ENCODE measurements around the gene SCAMP3.
"Not testable (repeated sequence)": the region's sequence is repeated elsewhere in the genome, so short reads cannot be mapped to it uniquely, and the experiment has no call there.

The SCAMP3 gene

DNA sequence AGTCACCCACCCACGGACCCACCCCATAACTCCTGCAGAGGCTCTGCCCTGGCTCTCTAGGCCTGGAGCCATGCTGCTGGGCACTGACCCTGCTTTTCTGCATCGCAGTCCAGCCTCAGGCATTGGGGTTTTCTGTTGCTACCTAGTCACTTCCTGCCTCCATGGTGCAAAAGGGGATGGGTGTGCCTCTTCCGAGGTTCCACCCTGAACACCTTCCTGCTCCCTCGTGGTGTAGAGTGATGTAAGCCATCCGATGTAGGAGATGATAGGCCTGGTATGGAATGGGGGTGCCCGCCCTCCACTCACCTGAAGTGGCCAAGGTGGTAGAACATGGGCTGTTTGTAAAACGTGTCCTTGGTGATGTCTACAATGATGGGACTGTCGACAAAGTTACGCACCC lies 26.8 kb downstream of the SCAMP3 start:
- not testable (repeated sequence) for H3K9ac ChIP-seq (ENCODE audit: low read depth, low read length); H3K9me3 ChIP-seq (replicated peaks; ENCODE audit: low read length); H3K27me3 ChIP-seq (ENCODE audit: control insufficient read depth, insufficient read depth, low read length); H3K4me1 ChIP-seq (ENCODE audit: control insufficient read depth, insufficient read depth, low read length); H3K4me3 ChIP-seq (ENCODE audit: low read length); H3K4me2 ChIP-seq (ENCODE audit: low read length)
- peaks cover 19% of the 10 kb centered on the region for H3K36me3 ChIP-seq (ENCODE audit: insufficient read depth, low read length)

DNA sequence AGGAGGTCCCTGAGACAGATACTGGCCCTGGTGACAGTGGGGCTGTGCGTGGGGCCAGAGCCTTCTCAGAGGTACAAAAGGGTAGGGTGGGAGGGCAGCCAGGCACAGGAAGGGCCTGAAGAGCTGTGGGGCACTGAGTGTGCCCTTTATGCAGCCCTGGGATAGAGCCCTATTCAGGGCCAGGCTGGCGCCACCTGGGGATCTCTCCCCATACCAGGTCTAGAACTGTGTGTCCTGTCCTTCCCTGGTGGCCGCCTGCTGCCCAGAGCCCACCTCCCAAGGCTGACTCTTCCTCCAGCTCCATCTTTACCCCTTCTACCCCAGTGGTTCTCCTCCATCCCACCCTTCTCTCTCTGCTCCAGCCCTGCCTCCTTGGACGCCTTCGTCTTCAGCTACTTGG lies 28.7 kb downstream of the SCAMP3 start:
- H3K27me3 ChIP-seq (ENCODE audit: control insufficient read depth, insufficient read depth, low read length); H3K4me3 ChIP-seq (ENCODE audit: low read length); H3K9ac ChIP-seq (ENCODE audit: low read depth, low read length); H3K4me1 ChIP-seq (ENCODE audit: control insufficient read depth, insufficient read depth, low read length); H3K9me3 ChIP-seq (replicated peaks; ENCODE audit: low read length); H3K4me2 ChIP-seq (ENCODE audit: low read length): not testable (repeated sequence)
- H3K36me3 ChIP-seq (ENCODE audit: insufficient read depth, low read length) = peaks cover 16% of the 10 kb centered on the region

- peaks cover 14% of the 10 kb centered on the region for H3K4me1 ChIP-seq (ENCODE audit: control insufficient read depth, insufficient read depth, low read length)
- not testable (repeated sequence) for H3K9ac ChIP-seq (ENCODE audit: low read depth, low read length); H3K27me3 ChIP-seq (ENCODE audit: control insufficient read depth, insufficient read depth, low read length); H3K9me3 ChIP-seq (replicated peaks; ENCODE audit: low read length); H3K4me2 ChIP-seq (ENCODE audit: low read length); H3K4me3 ChIP-seq (ENCODE audit: low read length)
- H3K36me3 ChIP-seq (ENCODE audit: insufficient read depth, low read length) = peaks cover 11% of the 10 kb centered on the region
These were observed 29.9 kb downstream of the SCAMP3 start for GRCh38 chr1:155232001-155232978.

DNA sequence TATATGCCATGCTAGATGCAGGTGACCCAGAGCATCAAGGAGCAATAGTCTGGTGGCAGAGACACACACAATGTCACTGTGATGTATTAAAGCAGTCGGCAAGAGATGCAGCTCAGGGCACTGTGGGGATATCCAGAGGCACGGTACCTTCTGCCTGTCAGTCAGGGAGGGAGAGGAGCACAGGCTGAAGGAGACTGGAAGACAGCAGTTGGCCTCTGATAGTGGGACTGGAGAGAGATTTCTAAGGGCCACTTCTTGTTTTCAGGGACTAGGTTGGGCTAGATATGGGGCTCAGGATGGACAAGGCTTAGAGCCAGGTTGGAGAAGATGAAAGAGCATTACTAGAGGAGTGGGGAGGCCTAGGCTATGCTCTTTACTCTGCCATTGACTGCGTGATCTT lies 30.9 kb downstream of the SCAMP3 start:
- not testable (repeated sequence) for H3K27me3 ChIP-seq (ENCODE audit: control insufficient read depth, insufficient read depth, low read length); H3K4me2 ChIP-seq (ENCODE audit: low read length); H3K9me3 ChIP-seq (replicated peaks; ENCODE audit: low read length); H3K9ac ChIP-seq (ENCODE audit: low read depth, low read length); H3K4me3 ChIP-seq (ENCODE audit: low read length); H3K36me3 ChIP-seq (ENCODE audit: insufficient read depth, low read length); H3K4me1 ChIP-seq (ENCODE audit: control insufficient read depth, insufficient read depth, low read length)

DNA sequence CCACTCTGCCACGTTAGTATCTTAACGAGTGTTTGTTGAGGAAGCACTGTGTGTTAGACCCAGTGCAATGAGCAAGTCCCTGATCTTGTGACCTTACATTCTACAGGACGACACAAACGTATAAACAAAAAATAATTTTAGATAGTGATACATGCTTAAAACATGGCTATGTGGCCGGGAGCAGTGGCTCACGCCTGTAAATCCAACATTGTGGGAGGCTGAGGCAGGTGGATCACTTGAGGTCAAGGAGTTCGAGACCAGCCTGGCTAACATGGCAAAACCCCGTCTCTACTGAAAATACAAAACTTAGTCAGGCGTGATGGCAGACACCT lies 34.1 kb downstream of the SCAMP3 start:
- Histone ChIP-seq H3K4me3 (ENCODE audit: low read length) (peak overlapping the region; percentile 59), H3K36me3 (ENCODE audit: insufficient read depth, low read length) (no peaks in the 10 kb centered on the region), H3K27me3 (ENCODE audit: control insufficient read depth, insufficient read depth, low read length) (no peaks in the 10 kb centered on the region), H3K4me2 (ENCODE audit: low read length) (peak overlapping the region; percentile 91), H3K4me1 (ENCODE audit: control insufficient read depth, insufficient read depth, low read length) (peaks cover 31% of the 10 kb centered on the region), H3K9ac (ENCODE audit: low read depth, low read length) (peak overlapping the region; percentile 70), H3K9me3 (replicated peaks; ENCODE audit: low read length) (no peaks in the 10 kb centered on the region)

DNA sequence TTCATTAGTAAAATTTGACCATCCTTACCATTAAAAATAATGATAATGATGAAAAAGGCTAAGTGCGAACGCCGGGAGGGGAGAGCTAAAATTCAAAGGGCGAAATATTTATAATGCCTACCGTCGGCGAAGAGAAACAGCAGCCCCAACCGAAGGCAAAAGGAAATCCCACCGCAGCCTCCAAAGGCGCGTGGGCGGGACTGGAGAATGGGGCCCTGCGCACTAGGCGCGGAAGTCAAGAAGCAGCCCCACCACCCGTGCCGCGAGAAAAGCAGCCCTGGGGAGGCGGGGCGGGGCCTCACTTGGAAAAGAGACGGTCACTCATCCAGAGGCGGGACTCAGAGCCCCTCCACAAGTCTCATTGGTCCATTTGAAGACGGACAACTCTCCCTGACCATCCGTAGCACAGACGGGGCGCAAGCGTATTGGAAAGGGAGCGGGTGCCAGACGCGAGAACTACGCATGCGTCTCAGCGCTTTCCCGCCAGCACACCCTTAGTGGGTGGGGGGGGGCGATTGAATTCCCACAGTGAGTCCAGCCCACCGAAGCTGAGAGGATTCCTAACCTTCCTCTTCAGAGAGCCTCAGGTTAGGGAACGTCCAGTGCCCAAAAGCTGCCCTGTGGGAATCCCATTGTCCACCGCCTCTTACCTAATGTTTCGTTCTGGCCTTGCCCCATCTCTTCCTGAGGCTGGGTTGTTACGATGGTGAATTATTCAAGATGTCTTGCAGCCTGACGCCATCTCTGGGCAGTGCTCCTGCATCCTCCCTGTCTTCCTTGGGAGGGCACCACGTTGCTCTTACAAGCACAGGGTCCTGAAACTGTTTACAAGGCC lies 34.7 kb downstream of the SCAMP3 start:
- H3K4me3 ChIP-seq (ENCODE audit: low read length) = peak overlapping the region; percentile 74
- no peaks in the 10 kb centered on the region for H3K27me3 ChIP-seq (ENCODE audit: control insufficient read depth, insufficient read depth, low read length)
- H3K9me3 ChIP-seq (replicated peaks; ENCODE audit: low read length) = no peaks in the 10 kb centered on the region
- H3K9ac ChIP-seq (ENCODE audit: low read depth, low read length) = peak overlapping the region; percentile 95
- no peaks in the 10 kb centered on the region for H3K36me3 ChIP-seq (ENCODE audit: insufficient read depth, low read length)
- peak overlapping the region; percentile 91 for H3K4me2 ChIP-seq (ENCODE audit: low read length)
- peaks cover 31% of the 10 kb centered on the region for H3K4me1 ChIP-seq (ENCODE audit: control insufficient read depth, insufficient read depth, low read length)

DNA sequence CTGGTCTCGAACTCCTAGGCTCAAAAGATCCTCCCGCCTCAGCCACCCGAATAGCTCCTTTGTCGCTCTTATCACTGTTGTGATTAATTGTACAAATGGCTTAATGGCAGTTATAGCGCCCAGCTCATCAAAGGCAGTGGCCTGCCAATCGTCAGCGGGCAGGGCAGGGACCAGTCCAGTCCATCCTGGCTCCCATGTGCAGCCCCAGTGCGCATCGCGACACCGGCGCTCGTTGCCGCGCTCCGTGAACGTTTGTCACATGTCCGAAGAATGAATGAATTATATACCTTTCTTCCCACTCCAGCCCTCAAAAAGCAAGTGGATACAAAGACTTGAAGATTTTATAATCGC lies 35.3 kb downstream of the SCAMP3 start:
- peak overlapping the region; percentile 91 for H3K4me2 ChIP-seq (ENCODE audit: low read length)
- no peaks in the 10 kb centered on the region for H3K9me3 ChIP-seq (replicated peaks; ENCODE audit: low read length)
- no peaks in the 10 kb centered on the region for H3K36me3 ChIP-seq (ENCODE audit: insufficient read depth, low read length)
- H3K4me1 ChIP-seq (ENCODE audit: control insufficient read depth, insufficient read depth, low read length) = peaks cover 31% of the 10 kb centered on the region
- H3K4me3 ChIP-seq (ENCODE audit: low read length) = peak overlapping the region; percentile 74
- no peaks in the 10 kb centered on the region for H3K27me3 ChIP-seq (ENCODE audit: control insufficient read depth, insufficient read depth, low read length)
- peak overlapping the region; percentile 95 for H3K9ac ChIP-seq (ENCODE audit: low read depth, low read length)

- Histone ChIP-seq H3K4me3 (ENCODE audit: low read length) (peak overlapping the region; percentile 74), H3K27me3 (ENCODE audit: control insufficient read depth, insufficient read depth, low read length) (no peaks in the 10 kb centered on the region), H3K9ac (ENCODE audit: low read depth, low read length) (peak overlapping the region; percentile 95), H3K4me1 (ENCODE audit: control insufficient read depth, insufficient read depth, low read length) (peaks cover 31% of the 10 kb centered on the region), H3K9me3 (replicated peaks; ENCODE audit: low read length) (no peaks in the 10 kb centered on the region), H3K4me2 (ENCODE audit: low read length) (peak overlapping the region; percentile 91), H3K36me3 (ENCODE audit: insufficient read depth, low read length) (no peaks in the 10 kb centered on the region)
These were observed 35.8 kb downstream of the SCAMP3 start for GRCh38 chr1:155226188-155226909.

- peak overlapping the region; percentile 91 for H3K4me2 ChIP-seq (ENCODE audit: low read length)
- not testable (repeated sequence) for H3K27me3 ChIP-seq (ENCODE audit: control insufficient read depth, insufficient read depth, low read length); H3K36me3 ChIP-seq (ENCODE audit: insufficient read depth, low read length); H3K9me3 ChIP-seq (replicated peaks; ENCODE audit: low read length)
- H3K9ac ChIP-seq (ENCODE audit: low read depth, low read length) = peak overlapping the region; percentile 95
- H3K4me1 ChIP-seq (ENCODE audit: control insufficient read depth, insufficient read depth, low read length) = peaks cover 31% of the 10 kb centered on the region
- H3K4me3 ChIP-seq (ENCODE audit: low read length) = peak overlapping the region; percentile 48
These were observed 36.8 kb downstream of the SCAMP3 start for GRCh38 chr1:155225404-155225759.

DNA sequence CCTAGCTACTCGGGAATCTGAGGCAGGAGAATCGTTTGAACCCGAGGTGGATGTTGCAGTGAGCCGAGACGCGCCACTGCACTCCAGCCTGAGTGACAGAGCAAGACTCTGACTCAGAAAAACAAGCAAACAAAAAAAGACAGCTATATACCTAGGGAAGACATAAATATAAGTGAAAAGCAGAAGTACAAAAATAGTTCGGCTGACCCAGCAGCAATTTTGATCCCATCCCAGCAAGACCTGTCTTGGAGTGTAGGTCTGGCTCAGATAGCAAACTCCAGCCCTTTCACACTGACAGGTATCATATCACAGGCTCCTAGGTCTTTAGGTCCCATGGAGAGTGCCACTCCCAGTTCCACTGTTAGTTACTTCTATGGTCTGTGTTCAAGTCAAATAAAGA lies 39.1 kb downstream of the SCAMP3 start:
- no peaks in the 10 kb centered on the region for H3K9me3 ChIP-seq (replicated peaks; ENCODE audit: low read length)
- no peak overlapping the region for H3K4me3 ChIP-seq (ENCODE audit: low read length)
- no peaks in the 10 kb centered on the region for H3K36me3 ChIP-seq (ENCODE audit: insufficient read depth, low read length)
- no peaks in the 10 kb centered on the region for H3K27me3 ChIP-seq (ENCODE audit: control insufficient read depth, insufficient read depth, low read length)
- no peak overlapping the region for H3K9ac ChIP-seq (ENCODE audit: low read depth, low read length)
- H3K4me1 ChIP-seq (ENCODE audit: control insufficient read depth, insufficient read depth, low read length) = peaks cover 36% of the 10 kb centered on the region
- no peak overlapping the region for H3K4me2 ChIP-seq (ENCODE audit: low read length)

DNA sequence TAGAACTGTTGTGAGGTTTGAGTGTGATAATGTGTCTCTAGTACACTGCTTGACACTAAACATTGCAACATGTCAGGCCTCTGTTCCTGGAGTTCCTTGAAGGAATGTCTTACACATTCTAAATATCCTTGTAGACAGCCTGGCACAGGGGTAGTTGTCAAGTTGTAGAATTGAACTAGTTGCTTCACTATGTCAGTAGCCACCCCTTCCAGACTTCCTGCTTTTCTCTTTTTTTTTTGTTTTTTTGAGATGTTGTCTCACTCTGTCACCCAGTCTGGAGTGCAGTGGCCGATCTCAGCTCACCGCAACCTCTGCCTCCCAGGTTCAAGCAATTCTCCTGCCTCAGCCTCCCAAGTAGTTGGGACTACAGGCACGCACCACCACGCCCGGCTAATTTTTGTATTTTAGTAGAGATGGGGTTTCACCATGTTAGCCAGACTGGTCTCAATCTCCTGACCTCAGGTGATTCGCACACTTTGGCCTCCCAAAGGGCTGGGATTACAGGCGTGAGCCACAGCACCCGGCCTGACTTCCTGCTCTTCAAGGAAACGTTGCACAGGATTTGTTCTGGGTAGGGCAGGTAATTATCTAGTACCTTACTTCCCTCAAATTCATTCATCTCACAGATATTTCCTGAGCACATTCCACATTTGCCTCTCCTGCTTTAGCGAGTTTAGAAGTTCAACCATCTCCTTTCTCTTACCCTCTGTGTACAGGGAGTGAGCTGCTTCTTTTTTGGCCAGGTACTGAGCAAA lies 41.8 kb downstream of the SCAMP3 start:
- H3K9me3 ChIP-seq (replicated peaks; ENCODE audit: low read length); H3K9ac ChIP-seq (ENCODE audit: low read depth, low read length); H3K36me3 ChIP-seq (ENCODE audit: insufficient read depth, low read length); H3K27me3 ChIP-seq (ENCODE audit: control insufficient read depth, insufficient read depth, low read length); H3K4me3 ChIP-seq (ENCODE audit: low read length); H3K4me2 ChIP-seq (ENCODE audit: low read length): not testable (repeated sequence)
- peaks cover 20% of the 10 kb centered on the region for H3K4me1 ChIP-seq (ENCODE audit: control insufficient read depth, insufficient read depth, low read length)

Data from skeletal muscle satellite cell (primary cell).